Mesendoderm (in vitro differentiated cells): Measurements from ENCODE around the gene TTL.
A peak's percentile ranks its signal among the peaks of the same experiment; 100 is the strongest.

Source experiments
- DNase-seq: peaks from one replicate; pipeline ENCODE4 v3.0.0; 2013
- H2AK5ac ChIP-seq: 2 replicates; pipeline ENCODE4 v1.6.1; 2013; ENCODE audit warnings: low read length, inconsistent platforms
- H2BK120ac ChIP-seq: 2 replicates; pipeline ENCODE4 v1.6.1; 2013; ENCODE audit warnings: low read depth, mild to moderate bottlenecking, low read length, moderate library complexity, mixed read lengths
- H2BK15ac ChIP-seq: replicated peaks from 2 replicates; pipeline ENCODE4 v1.6.1; 2013; ENCODE audit warnings: low read depth, mild to moderate bottlenecking, moderate library complexity
- H2BK5ac ChIP-seq: 2 replicates; pipeline ENCODE4 v1.6.1; 2013; ENCODE audit warnings: low read length, inconsistent platforms
- H3K18ac ChIP-seq: 2 replicates; pipeline ENCODE4 v1.6.1; 2013; ENCODE audit warnings: mild to moderate bottlenecking, low read length, mixed read lengths
- H3K23ac ChIP-seq: one replicate; pipeline ENCODE4 v1.6.1; 2013; ENCODE audit warnings: low read length
- H3K27ac ChIP-seq: 2 replicates; pipeline ENCODE4 v1.5.1; 2013; ENCODE audit warnings: low read depth, mild to moderate bottlenecking, inconsistent platforms, low read length, moderate library complexity
- H3K27me3 ChIP-seq: 2 replicates; pipeline ENCODE4 v1.6.1; 2013; ENCODE audit warnings: low read length, control low read depth, mild to moderate bottlenecking, inconsistent platforms; ENCODE audit not compliant: insufficient read depth, poor library complexity
- H3K36me3 ChIP-seq: 2 replicates; pipeline ENCODE4 v1.6.1; 2013; ENCODE audit warnings: low read length, inconsistent platforms; ENCODE audit not compliant: control insufficient read depth, insufficient read depth
- H3K4ac ChIP-seq: one replicate; pipeline ENCODE4 v1.6.1; 2013; ENCODE audit warnings: low read depth, mild to moderate bottlenecking, low read length, moderate library complexity
- H3K4me1 ChIP-seq: 2 replicates; pipeline ENCODE4 v1.6.1; 2013; ENCODE audit warnings: low read depth, low read length, inconsistent platforms; ENCODE audit not compliant: control insufficient read depth
- H3K4me2 ChIP-seq: 2 replicates; pipeline ENCODE4 v1.6.1; 2013; ENCODE audit warnings: low read length
- H3K4me3 ChIP-seq: 2 replicates; pipeline ENCODE4 v1.5.1; 2013; ENCODE audit warnings: mild to moderate bottlenecking, low read length
- H3K56ac ChIP-seq: one replicate; pipeline ENCODE4 v1.6.1; 2013; ENCODE audit warnings: low read length
- H3K79me1 ChIP-seq: 2 replicates; pipeline ENCODE4 v1.6.1; 2013; ENCODE audit warnings: low read length, inconsistent platforms
- H3K79me2 ChIP-seq: 2 replicates; pipeline ENCODE4 v1.6.1; 2013; ENCODE audit warnings: mild to moderate bottlenecking, low read length; ENCODE audit not compliant: control insufficient read depth, insufficient read depth
- H3K9ac ChIP-seq: 2 replicates; pipeline ENCODE4 v1.6.1; 2013; ENCODE audit warnings: low read length, inconsistent platforms
- H4K5ac ChIP-seq: one replicate; pipeline ENCODE4 v1.6.1; 2013; ENCODE audit warnings: low read length
- H4K8ac ChIP-seq: one replicate; pipeline ENCODE4 v1.6.1; 2013; ENCODE audit warnings: low read depth, mild to moderate bottlenecking, control low read depth, low read length, moderate library complexity
- WGBS: extraction: QIAGEN DNeasy Blood & Tissue Kit; methylation state at CpG from one replicate; pipeline ENCODE4 v1.1.7; 2013; ENCODE audit warnings: low lambda C conversion rate, missing lambda C conversion rate; ENCODE audit not compliant: insufficient coverage; ENCODE audit errors: extremely low coverage; 5-methylcytosine and 5-hydroxymethylcytosine counted together

Gene TTL

GRCh38 chr2:112540906-112541305, 59.0 kb downstream of the TTL start:
- H3K27me3 ChIP-seq, result no peaks in the 10 kb centered on the region
- no peak overlapping the region for H3K4me3 ChIP-seq
- no peak overlapping the region for H2BK120ac ChIP-seq
- H3K79me2 ChIP-seq, result peaks cover 27% of the 10 kb centered on the region
- H3K4ac ChIP-seq, result no peak overlapping the region
- H3K23ac ChIP-seq, result no peak overlapping the region
- peaks cover 3% of the 10 kb centered on the region for H3K79me1 ChIP-seq
- H3K4me2 ChIP-seq, result no peak overlapping the region
- no peak overlapping the region for H4K8ac ChIP-seq
- H2BK5ac ChIP-seq, result no peak overlapping the region
- no peak overlapping the region for H4K5ac ChIP-seq
- no peaks in the 10 kb centered on the region for H3K4me1 ChIP-seq
- DNase-seq, result no peak
- no CpG with 5 or more reads among the region's 2 CpGs for WGBS
- no peaks in the 10 kb centered on the region for H3K36me3 ChIP-seq
- no peak overlapping the region for H2BK15ac ChIP-seq
- no peak overlapping the region for H3K18ac ChIP-seq
- no peak overlapping the region for H3K27ac ChIP-seq
- H3K9ac ChIP-seq, result no peak overlapping the region
- no peak overlapping the region for H3K56ac ChIP-seq
- no peak overlapping the region for H2AK5ac ChIP-seq

- no peak overlapping the region for H3K18ac ChIP-seq
- no peak overlapping the region for H3K27ac ChIP-seq
- WGBS, result no CpG with 5 or more reads among the region's 34 CpGs
- no peak overlapping the region for H3K4ac ChIP-seq
- H3K27me3 ChIP-seq, result no peaks in the 10 kb centered on the region
- H2AK5ac ChIP-seq, result no peak overlapping the region
- H3K56ac ChIP-seq, result peak overlapping the region; percentile 97
- no peak overlapping the region for H4K5ac ChIP-seq
- H3K9ac ChIP-seq, result peak overlapping the region; percentile 65
- no peaks in the 10 kb centered on the region for H3K36me3 ChIP-seq
- H2BK5ac ChIP-seq, result no peak overlapping the region
- peak overlapping the region; percentile 90 for H3K4me3 ChIP-seq
- no peaks in the 10 kb centered on the region for H3K4me1 ChIP-seq
- H3K23ac ChIP-seq, result no peak overlapping the region
- H4K8ac ChIP-seq, result no peak overlapping the region
- peaks cover 4% of the 10 kb centered on the region for H3K79me1 ChIP-seq
- H2BK120ac ChIP-seq, result no peak overlapping the region
- H3K79me2 ChIP-seq, result peaks cover 30% of the 10 kb centered on the region
- H3K4me2 ChIP-seq, result peak overlapping the region; percentile 53
- H2BK15ac ChIP-seq, result no peak overlapping the region
- DNase-seq, result peak; percentile 84
Measured at GRCh38 chr2:112541315-112542122, 59.6 kb downstream of the TTL start.

- Histone ChIP-seq H3K27ac (no peak within 1 kb of the TSS), H2AK5ac (no peak within 1 kb of the TSS), H3K4me3 (peak within 1 kb of the TSS; percentile 90), H2BK5ac (no peak within 1 kb of the TSS), H3K4ac (no peak within 1 kb of the TSS), H3K9ac (peak within 1 kb of the TSS; percentile 87), H2BK15ac (no peak within 1 kb of the TSS), H3K79me2 (peaks cover 30% of the 10 kb centered on the region), H3K27me3 (no peaks in the 10 kb centered on the region), H3K4me2 (peak within 1 kb of the TSS; percentile 95), H3K36me3 (peaks cover under 1% of the 10 kb centered on the region), H3K4me1 (no peaks in the 10 kb centered on the region), H4K8ac (no peak within 1 kb of the TSS), H3K18ac (no peak within 1 kb of the TSS), H4K5ac (no peak within 1 kb of the TSS), H3K23ac (no peak within 1 kb of the TSS), H2BK120ac (no peak within 1 kb of the TSS), H3K56ac (peak within 1 kb of the TSS; percentile 97), H3K79me1 (peaks cover 6% of the 10 kb centered on the region)
- peak; percentile 94 for DNase-seq
- WGBS, result no CpG with 5 or more reads among the region's 67 CpGs
Measured at GRCh38 chr2:112542123-112542983, 60.4 kb downstream of the TTL start, which contains the start of gene POLR1B. Gene POLR1B (plus strand): TSS chr2:112542465. CDS start chr2:112542495, 30 bp downstream.

- Histone ChIP-seq H4K5ac (no peak overlapping the region), H3K9ac (peak overlapping the region; percentile 87), H3K18ac (no peak overlapping the region), H3K4me1 (no peaks in the 10 kb centered on the region), H3K4me2 (peak overlapping the region; percentile 95), H3K4me3 (peak overlapping the region; percentile 90), H2BK15ac (no peak overlapping the region), H2BK120ac (no peak overlapping the region), H3K79me1 (peaks cover 6% of the 10 kb centered on the region), H2BK5ac (no peak overlapping the region), H4K8ac (no peak overlapping the region), H3K27ac (no peak overlapping the region), H2AK5ac (no peak overlapping the region), H3K27me3 (no peaks in the 10 kb centered on the region), H3K79me2 (peaks cover 31% of the 10 kb centered on the region), H3K4ac (no peak overlapping the region), H3K23ac (no peak overlapping the region), H3K56ac (peak overlapping the region; percentile 97), H3K36me3 (peaks cover 2% of the 10 kb centered on the region)
- no CpG with 5 or more reads among the region's 18 CpGs for WGBS
- peak; percentile 23 for DNase-seq
Measured at GRCh38 chr2:112542984-112543661, 61.2 kb downstream of the TTL start.

GRCh38 chr2:112547333-112547732, 65.4 kb downstream of the TTL start:
- DNase-seq, result no peak

More at GRCh38 chr2:112547333-112547732, 65.4 kb downstream of the TTL start:
- Histone ChIP-seq H3K18ac (no peak overlapping the region), H3K4me2 (no peak overlapping the region), H3K9ac (no peak overlapping the region), H3K4me1 (no peaks in the 10 kb centered on the region), H3K27ac (no peak overlapping the region), H4K8ac (no peak overlapping the region), H3K27me3 (no peaks in the 10 kb centered on the region), H3K36me3 (peaks cover 7% of the 10 kb centered on the region), H3K79me2 (peaks cover 31% of the 10 kb centered on the region), H3K56ac (no peak overlapping the region), H2AK5ac (no peak overlapping the region), H2BK120ac (no peak overlapping the region), H3K79me1 (peaks cover 8% of the 10 kb centered on the region), H2BK5ac (no peak overlapping the region), H2BK15ac (no peak overlapping the region), H3K4me3 (no peak overlapping the region), H3K4ac (no peak overlapping the region), H3K23ac (no peak overlapping the region), H4K5ac (no peak overlapping the region)
- WGBS, result no CpG with 5 or more reads among the region's 4 CpGs
